Stomach (tissue), 9 donors: ENCODE data around the gene EID2. TPM values are rescaled to one million over a fixed set of nuclear protein-coding genes. Genes with fewer than 3 reads are reported as not detected.

Experiments
- DNase-seq, 2 donors: peaks; one replicate each; pipeline versions ENCODE4 v3.0.0 to v3.0.0-alpha.2; 2013 to 2019
- H3K27ac ChIP-seq, 5 donors: fragments of 200-600 bp in 4 of 5; sonication (generic) in 4 of 5; one replicate each; pipeline ENCODE4 v1.5.1; 2013 to 2019; ENCODE audit warnings: mild to moderate bottlenecking in 1 of 5, moderate library complexity in 1 of 5
- H3K27me3 ChIP-seq, 3 donors: fragments of 200-600 bp; sonication (generic); one replicate each; pipeline ENCODE4 v1.5.1; 2017 to 2019; ENCODE audit warnings: mixed run types in 1 of 3
- H3K36me3 ChIP-seq, 4 donors: fragments of 200-600 bp; sonication (generic); 1 replicate in 3 of 4; 2 replicates in 1 of 4; pipeline ENCODE4 v1.5.1; 2016 to 2019
- H3K4me1 ChIP-seq, 4 donors: fragments of 200-600 bp; sonication (generic); one replicate each; pipeline ENCODE4 v1.5.1; 2016 to 2019
- H3K4me3 ChIP-seq, 4 donors: fragments of 200-600 bp; sonication (generic) in 3 of 4; one replicate each; pipeline ENCODE4 v1.5.1; 2016 to 2019; ENCODE audit warnings: mild to moderate bottlenecking in 1 of 4
- H3K9me3 ChIP-seq, 4 donors: fragments of 200-600 bp; sonication (generic); one replicate each; pipeline ENCODE4 v1.5.1; 2016 to 2019
- EP300 ChIP-seq: sonication (generic); formaldehyde crosslinking; IDR thresholded peaks from one replicate; pipeline ENCODE4 v1.6.1; 2017; ENCODE audit warnings: antibody characterized with exemption
- POLR2A ChIP-seq, 4 donors: fragments of 450-650 bp; IDR thresholded peaks; one replicate each; pipeline ENCODE4 v1.6.1; 2016; ENCODE audit warnings: antibody characterized with exemption in 4 of 4, control low read depth in 2 of 4, mild to moderate bottlenecking in 1 of 4, moderate library complexity in 1 of 4
- POLR2AphosphoS5 ChIP-seq, 3 donors: sonication (generic); formaldehyde crosslinking; IDR thresholded peaks; one replicate each; pipeline ENCODE4 v1.6.1; 2016; ENCODE audit warnings: antibody characterized with exemption in 3 of 3
- WGBS, 5 donors: extraction: QIAGEN DNeasy Blood & Tissue Kit in 3 of 5; methylation state at CpG; one replicate each; pipeline versions ENCODE4 v1.1.5 to v1.1.7; 2013 to 2018; 5-methylcytosine and 5-hydroxymethylcytosine counted together
- intact Hi-C: fragments of 100-400 bp; cut with DNase I; formaldehyde crosslinking; loops from one replicate; pipeline ENCODE4 v1.15.1; 2023; ENCODE audit warnings: low total_unique reads
- polyA plus RNA-seq, 3 donors: library from polyadenylated mRNA; stranded (reverse); fragments of 200-250 nt; gene quantifications; one replicate each; pipeline ENCODE4 v1.2.3, GENCODE V29; 2013
- total RNA-seq, 5 donors: library from RNA; depleted of rRNA; stranded (reverse); fragments of >200 nt; gene quantifications; one replicate each; pipeline versions ENCODE4 v1.1.0 to v1.2.3, GENCODE V29; 2014 to 2016
- TF ChIP-seq, protein P1 (sequence below), 7 experiments: fragments of 450-650 bp in 4 of 7; fragments of 200-600 bp in 3 of 7; sonication (generic) in 3 of 7; IDR thresholded peaks; one replicate each; pipeline ENCODE4 v1.5.1; 2016 to 2019; ENCODE audit warnings: antibody characterized with exemption in 7 of 7, control low read depth in 2 of 7, mild to moderate bottlenecking in 1 of 7
- donor health status: healthy with polysubstance abuse.
- donor health status: Bipolar disorder and iron deficiency.
- donor health status: healthy.

EID2 gene
- total and polyA plus RNA-seq, 8 donors: 4.3 to 56.5 (median 8.7) TPM; not detected in 1

DNA sequence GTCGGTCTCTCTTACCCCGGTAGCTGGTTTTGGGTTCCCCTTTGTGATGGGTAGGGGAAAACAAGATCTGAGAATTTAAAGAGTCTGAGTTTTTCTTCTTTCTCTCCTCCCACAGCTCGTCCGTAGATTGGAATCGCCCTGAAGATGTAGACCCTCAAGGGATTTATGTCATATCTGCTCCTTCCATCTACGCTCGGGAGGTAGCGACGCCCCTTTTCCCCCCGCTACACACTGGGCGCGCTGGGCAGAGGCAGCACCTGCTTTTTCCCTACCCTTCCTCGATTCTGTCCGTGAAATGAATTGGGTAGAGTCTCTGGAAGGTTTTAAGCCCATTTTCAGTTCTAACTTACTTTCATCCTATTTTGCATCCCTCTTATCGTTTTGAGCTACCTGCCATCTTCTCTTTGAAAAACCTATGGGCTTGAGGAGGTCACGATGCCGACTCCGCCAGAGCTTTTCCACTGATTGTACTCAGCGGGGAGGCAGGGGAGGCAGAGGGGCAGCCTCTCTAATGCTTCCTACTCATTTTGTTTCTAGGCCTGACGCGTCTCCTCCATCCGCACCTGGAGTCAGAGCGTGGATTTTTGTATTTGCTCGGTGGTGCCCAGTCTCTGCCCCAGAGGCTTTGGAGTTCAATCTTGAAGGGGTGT, 32.1 kb downstream of the EID2 start:
- TF ChIP-seq POLR2AphosphoS5 (IDR thresholded peaks at IDR 0.05): no peak
- no peak for TF ChIP-seq EP300
- no peak for TF ChIP-seq POLR2A (IDR thresholded peaks at IDR 0.05)
- TF ChIP-seq, protein P1, sequence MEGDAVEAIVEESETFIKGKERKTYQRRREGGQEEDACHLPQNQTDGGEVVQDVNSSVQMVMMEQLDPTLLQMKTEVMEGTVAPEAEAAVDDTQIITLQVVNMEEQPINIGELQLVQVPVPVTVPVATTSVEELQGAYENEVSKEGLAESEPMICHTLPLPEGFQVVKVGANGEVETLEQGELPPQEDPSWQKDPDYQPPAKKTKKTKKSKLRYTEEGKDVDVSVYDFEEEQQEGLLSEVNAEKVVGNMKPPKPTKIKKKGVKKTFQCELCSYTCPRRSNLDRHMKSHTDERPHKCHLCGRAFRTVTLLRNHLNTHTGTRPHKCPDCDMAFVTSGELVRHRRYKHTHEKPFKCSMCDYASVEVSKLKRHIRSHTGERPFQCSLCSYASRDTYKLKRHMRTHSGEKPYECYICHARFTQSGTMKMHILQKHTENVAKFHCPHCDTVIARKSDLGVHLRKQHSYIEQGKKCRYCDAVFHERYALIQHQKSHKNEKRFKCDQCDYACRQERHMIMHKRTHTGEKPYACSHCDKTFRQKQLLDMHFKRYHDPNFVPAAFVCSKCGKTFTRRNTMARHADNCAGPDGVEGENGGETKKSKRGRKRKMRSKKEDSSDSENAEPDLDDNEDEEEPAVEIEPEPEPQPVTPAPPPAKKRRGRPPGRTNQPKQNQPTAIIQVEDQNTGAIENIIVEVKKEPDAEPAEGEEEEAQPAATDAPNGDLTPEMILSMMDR (IDR thresholded peaks at IDR 0.05): no peak
- H3K4me1 ChIP-seq: peaks cover 11 to 18% (median 14%) of the 10 kb centered on the region in 4 donors
- H3K9me3 ChIP-seq: peaks cover 0 to under 1% (median 0%) of the 10 kb centered on the region in 4 donors
- intact Hi-C loops: no loop called here
- H3K27me3 ChIP-seq: peaks cover 7 to 100% (median 54%) of the 10 kb centered on the region in 3 donors
- H3K36me3 ChIP-seq: no peaks in the 10 kb centered on the region
- DNase-seq: no peak
- 29 to 41% (median 37%) methylated on average over 24 of the region's 24 CpGs for WGBS, 5 donors
- no peak overlapping the region for H3K27ac ChIP-seq
- H3K4me3 ChIP-seq: peak overlapping the region in 3 of 4 donors; percentile 31 to 56 (median 50)

DNA sequence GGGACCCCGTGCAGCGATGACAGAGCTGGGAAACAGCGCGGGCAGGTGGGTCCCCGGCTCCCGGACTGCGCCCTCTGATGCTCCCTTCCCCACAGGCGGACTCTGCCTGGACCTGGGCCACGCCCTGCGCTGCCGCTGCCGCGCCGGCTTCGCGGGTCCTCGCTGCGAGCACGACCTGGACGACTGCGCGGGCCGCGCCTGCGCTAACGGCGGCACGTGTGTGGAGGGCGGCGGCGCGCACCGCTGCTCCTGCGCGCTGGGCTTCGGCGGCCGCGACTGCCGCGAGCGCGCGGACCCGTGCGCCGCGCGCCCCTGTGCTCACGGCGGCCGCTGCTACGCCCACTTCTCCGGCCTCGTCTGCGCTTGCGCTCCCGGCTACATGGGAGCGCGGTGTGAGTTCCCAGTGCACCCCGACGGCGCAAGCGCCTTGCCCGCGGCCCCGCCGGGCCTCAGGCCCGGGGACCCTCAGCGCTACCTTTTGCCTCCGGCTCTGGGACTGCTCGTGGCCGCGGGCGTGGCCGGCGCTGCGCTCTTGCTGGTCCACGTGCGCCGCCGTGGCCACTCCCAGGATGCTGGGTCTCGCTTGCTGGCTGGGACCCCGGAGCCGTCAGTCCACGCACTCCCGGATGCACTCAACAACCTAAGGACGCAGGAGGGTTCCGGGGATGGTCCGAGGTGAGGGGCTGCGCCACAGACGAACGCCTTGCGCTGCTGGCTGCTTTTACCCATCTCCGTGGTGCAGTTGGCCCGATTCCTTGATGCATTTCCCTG, 32.8 kb downstream of the EID2 start:
- H3K36me3 ChIP-seq: no peaks in the 10 kb centered on the region
- WGBS, 5 donors: 3 to 16% (median 4%) methylated on average over 29 to 96 of the region's 96 CpGs
- H3K27me3 ChIP-seq: peaks cover 7 to 100% (median 55%) of the 10 kb centered on the region in 3 donors
- H3K9me3 ChIP-seq: peaks cover 0 to 5% (median 0%) of the 10 kb centered on the region in 4 donors
- H3K4me3 ChIP-seq: peak overlapping the region; percentile 31 to 56 (median 42)
- no peak for TF ChIP-seq POLR2A (IDR thresholded peaks at IDR 0.05)
- intact Hi-C loops: no loop called here
- DNase-seq: peak in 1 of 2 donors; percentile 88
- no peak overlapping the region for H3K27ac ChIP-seq
- H3K4me1 ChIP-seq: peaks cover 12 to 20% (median 19%) of the 10 kb centered on the region in 4 donors

DNA sequence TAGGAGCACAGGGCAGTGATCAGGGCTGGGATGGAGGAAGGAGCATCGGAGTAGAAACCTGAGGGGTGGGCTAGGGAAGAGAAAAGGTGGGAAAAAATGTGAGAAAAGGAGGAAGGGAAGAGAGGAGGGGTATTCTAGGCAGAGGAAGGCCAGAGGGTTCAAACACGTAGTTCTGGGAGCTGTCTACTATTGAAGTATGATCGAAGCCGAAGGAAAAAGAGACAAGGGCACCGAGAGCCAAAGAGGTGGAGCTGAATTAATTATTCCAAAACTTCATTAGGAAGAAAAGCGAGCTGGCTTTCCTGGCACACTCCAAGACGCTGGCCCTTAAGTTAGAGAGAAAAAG, 33.4 kb downstream of the EID2 start:
- Histone ChIP-seq H3K36me3 (no peaks in the 10 kb centered on the region), H3K4me1 (peaks cover 12 to 20% (median 19%) of the 10 kb centered on the region in 4 donors), H3K27ac (no peak overlapping the region), H3K4me3 (peak overlapping the region in 3 of 4 donors; percentile 33 to 56 (median 50)), H3K27me3 (peaks cover 7 to 100% (median 57%) of the 10 kb centered on the region in 3 donors), H3K9me3 (peaks cover 0 to 5% (median 0%) of the 10 kb centered on the region in 4 donors)
- no peak for DNase-seq
- 54 to 66% (median 59%) methylated on average over 7 of the region's 7 CpGs for WGBS, 5 donors
- TF ChIP-seq EP300 (no peak), POLR2A (IDR thresholded peaks at IDR 0.05) (no peak), POLR2AphosphoS5 (IDR thresholded peaks at IDR 0.05) (no peak)
- TF ChIP-seq, protein P1 (IDR thresholded peaks at IDR 0.05): no peak
- intact Hi-C loops: no loop called here

DNA sequence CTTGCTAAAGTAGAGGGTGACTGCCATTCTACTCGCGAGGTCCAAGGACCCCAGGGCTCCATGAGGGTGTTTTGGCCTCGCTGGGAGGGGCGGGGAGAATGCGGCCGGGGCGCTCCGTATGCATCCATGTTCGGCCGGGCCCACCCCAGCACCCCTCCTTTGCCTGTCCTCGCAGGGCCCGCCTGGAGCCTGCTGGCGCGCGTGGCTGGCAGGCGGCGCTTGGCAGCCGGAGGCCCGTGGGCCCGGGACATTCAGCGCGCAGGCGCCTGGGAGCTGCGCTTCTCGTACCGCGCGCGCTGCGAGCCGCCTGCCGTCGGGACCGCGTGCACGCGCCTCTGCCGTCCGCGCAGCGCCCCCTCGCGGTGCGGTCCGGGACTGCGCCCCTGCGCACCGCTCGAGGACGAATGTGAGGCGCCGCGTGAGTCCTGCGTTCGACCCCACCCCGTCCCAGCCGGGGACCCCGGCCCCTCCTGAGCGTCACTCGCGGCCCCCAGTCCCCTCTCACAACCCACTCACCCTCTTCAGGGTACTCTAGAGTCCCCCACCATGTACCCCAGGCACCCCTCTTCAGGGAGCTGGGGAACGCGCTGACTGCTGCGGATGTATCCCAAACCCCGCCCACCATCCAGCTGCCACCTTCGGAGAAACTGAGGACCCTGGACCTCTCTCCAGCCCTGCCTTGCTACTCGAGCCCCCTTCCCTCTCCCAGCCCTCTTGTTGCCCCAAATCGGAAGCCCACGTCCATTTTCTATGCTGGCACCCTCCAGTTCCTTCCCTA, 37.1 kb downstream of the EID2 start:
- TF ChIP-seq, protein P1 (IDR thresholded peaks at IDR 0.05): peak in 5 of 7 experiments; percentile 6 to 88 (median 81)
- TF ChIP-seq POLR2AphosphoS5 (IDR thresholded peaks at IDR 0.05) (peak in 1 of 3 donors; percentile 15), POLR2A (IDR thresholded peaks at IDR 0.05) (no peak)
- Histone ChIP-seq H3K27me3 (peaks cover 12 to 100% (median 83%) of the 10 kb centered on the region in 3 donors), H3K36me3 (no peaks in the 10 kb centered on the region), H3K4me3 (no peak overlapping the region), H3K27ac (no peak overlapping the region), H3K4me1 (peaks cover 27 to 36% (median 35%) of the 10 kb centered on the region in 4 donors), H3K9me3 (peaks cover 0 to 5% (median 0%) of the 10 kb centered on the region in 4 donors)
- DNase-seq: peak; percentile 62 to 88
- intact Hi-C loops: no loop called here
- 13 to 40% (median 17%) methylated on average over 19 to 69 of the region's 69 CpGs for WGBS, 5 donors
